Endothelial cell of umbilical vein (primary cell): Measurements from ENCODE around the gene RALBP1.

Source experiments
- EZH2 ChIP-seq: IDR thresholded peaks from 2 replicates; pipeline ENCODE4 v1.6.1; 2012; ENCODE audit warnings: borderline replicate concordance, low read depth, mild to moderate bottlenecking, moderate library complexity, low read length, inconsistent platforms; ENCODE audit not compliant: severe bottlenecking
- MYC ChIP-seq: IDR thresholded peaks from one replicate; pipeline ENCODE4 v1.6.1; 2011; ENCODE audit warnings: mild to moderate bottlenecking, low read depth, low read length
- POLR2A ChIP-seq: IDR thresholded peaks from 2 replicates; pipeline ENCODE4 v1.6.1; 2012; ENCODE audit warnings: low read depth, mild to moderate bottlenecking, control low read depth, low read length
- POLR2AphosphoS5 ChIP-seq: IDR thresholded peaks from 2 replicates; pipeline ENCODE4 v1.6.1; 2012; ENCODE audit warnings: low read depth, mild to moderate bottlenecking, control low read depth, low read length, moderate library complexity; ENCODE audit not compliant: insufficient read depth
- TF ChIP-seq, protein P1 (sequence below), 2 donors: IDR thresholded peaks; 1 replicate in 1 of 2; 2 replicates in 1 of 2; pipeline ENCODE4 v1.5.1; 2011; ENCODE audit warnings: low read length in 2 of 2, mild to moderate bottlenecking in 2 of 2, moderate library complexity in 2 of 2, control low read depth in 1 of 2, inconsistent platforms in 1 of 2, low read depth in 1 of 2; ENCODE audit not compliant: insufficient read depth in 1 of 2; ENCODE audit errors: extremely low read depth in 1 of 2

GRCh38 chr18:9466127-9466526, 9.2 kb upstream of the RALBP1 start:
- TF ChIP-seq MYC, result no peak
- TF ChIP-seq POLR2A, result no peak
- TF ChIP-seq, protein P1, sequence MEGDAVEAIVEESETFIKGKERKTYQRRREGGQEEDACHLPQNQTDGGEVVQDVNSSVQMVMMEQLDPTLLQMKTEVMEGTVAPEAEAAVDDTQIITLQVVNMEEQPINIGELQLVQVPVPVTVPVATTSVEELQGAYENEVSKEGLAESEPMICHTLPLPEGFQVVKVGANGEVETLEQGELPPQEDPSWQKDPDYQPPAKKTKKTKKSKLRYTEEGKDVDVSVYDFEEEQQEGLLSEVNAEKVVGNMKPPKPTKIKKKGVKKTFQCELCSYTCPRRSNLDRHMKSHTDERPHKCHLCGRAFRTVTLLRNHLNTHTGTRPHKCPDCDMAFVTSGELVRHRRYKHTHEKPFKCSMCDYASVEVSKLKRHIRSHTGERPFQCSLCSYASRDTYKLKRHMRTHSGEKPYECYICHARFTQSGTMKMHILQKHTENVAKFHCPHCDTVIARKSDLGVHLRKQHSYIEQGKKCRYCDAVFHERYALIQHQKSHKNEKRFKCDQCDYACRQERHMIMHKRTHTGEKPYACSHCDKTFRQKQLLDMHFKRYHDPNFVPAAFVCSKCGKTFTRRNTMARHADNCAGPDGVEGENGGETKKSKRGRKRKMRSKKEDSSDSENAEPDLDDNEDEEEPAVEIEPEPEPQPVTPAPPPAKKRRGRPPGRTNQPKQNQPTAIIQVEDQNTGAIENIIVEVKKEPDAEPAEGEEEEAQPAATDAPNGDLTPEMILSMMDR (IDR thresholded peaks at IDR 0.05; ENCODE audit: extremely low read depth in 1 of 2, insufficient read depth in 1 of 2, low read depth in 1 of 2, low read length in 2 of 2), result no peak
- no peak for TF ChIP-seq EZH2
- no peak for TF ChIP-seq POLR2AphosphoS5
